ENCODE measurements around the gene LAMA2.

DNA sequence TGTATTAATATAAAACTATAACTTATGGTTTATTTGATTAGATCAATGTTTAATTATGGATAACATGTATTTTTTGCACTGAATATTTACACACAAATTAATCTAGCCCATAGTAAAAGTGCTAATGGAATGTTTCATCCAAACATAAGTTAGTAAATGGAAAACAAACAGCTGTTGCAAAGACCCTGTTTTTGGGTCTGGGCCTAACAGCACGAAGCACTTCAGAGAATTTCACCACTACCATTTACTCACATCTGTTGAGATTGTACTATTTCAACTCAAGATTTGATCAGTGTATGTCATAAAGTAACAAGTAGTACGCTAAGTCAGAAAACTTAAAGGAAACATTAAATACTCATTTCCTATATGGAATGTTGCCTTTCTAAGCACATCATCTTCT is 359.6 kb downstream of the LAMA2 start:
- TF ChIP-seq, protein P1, sequence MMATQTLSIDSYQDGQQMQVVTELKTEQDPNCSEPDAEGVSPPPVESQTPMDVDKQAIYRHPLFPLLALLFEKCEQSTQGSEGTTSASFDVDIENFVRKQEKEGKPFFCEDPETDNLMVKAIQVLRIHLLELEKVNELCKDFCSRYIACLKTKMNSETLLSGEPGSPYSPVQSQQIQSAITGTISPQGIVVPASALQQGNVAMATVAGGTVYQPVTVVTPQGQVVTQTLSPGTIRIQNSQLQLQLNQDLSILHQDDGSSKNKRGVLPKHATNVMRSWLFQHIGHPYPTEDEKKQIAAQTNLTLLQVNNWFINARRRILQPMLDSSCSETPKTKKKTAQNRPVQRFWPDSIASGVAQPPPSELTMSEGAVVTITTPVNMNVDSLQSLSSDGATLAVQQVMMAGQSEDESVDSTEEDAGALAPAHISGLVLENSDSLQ (IDR thresholded peaks at IDR 0.05), result no peak
- no peak for TF ChIP-seq TARDBP (IDR thresholded peaks at IDR 0.05)
- TF ChIP-seq FOXM1 (IDR thresholded peaks at IDR 0.05; ENCODE audit: borderline replicate concordance), result no peak
- no peak for TF ChIP-seq ARNT (IDR thresholded peaks at IDR 0.05)
- no peak for TF ChIP-seq SP1 (IDR thresholded peaks at IDR 0.05)
- TF ChIP-seq BHLHE40 (IDR thresholded peaks at IDR 0.05; ENCODE audit: borderline replicate concordance), result no peak
- TF ChIP-seq CTBP1 (IDR thresholded peaks at IDR 0.05; ENCODE audit: borderline replicate concordance), result no peak
- TF ChIP-seq ZNF384 (IDR thresholded peaks at IDR 0.05), result no peak
- TF ChIP-seq FOXA1 (IDR thresholded peaks at IDR 0.05), result no peak
- no peak for TF ChIP-seq SUZ12 (IDR thresholded peaks at IDR 0.05)
- no peak for TF ChIP-seq FOXK2 (IDR thresholded peaks at IDR 0.05)
- TF ChIP-seq HDGF (IDR thresholded peaks at IDR 0.05; ENCODE audit: borderline replicate concordance), result no peak
- no peak for TF ChIP-seq ELF4 (IDR thresholded peaks at IDR 0.05)
- TF ChIP-seq LEF1 (IDR thresholded peaks at IDR 0.05; ENCODE audit: borderline replicate concordance), result no peak
